Vagina (tissue), 2 donors: ENCODE data around the gene SLC16A1. TPM values are rescaled to one million over a fixed set of nuclear protein-coding genes. Genes with fewer than 3 reads are reported as not detected.

Experiments used
- DNase-seq, 2 donors: peaks; one replicate each; pipeline ENCODE4 v3.0.0-alpha.2; 2017; ENCODE audit errors: extremely low spot score in 2 of 2
- H3K27ac ChIP-seq: fragments of 200-600 bp; sonication (generic); one replicate; pipeline ENCODE4 v1.5.1; 2019
- H3K27me3 ChIP-seq: fragments of 200-600 bp; sonication (generic); one replicate; pipeline ENCODE4 v1.5.1; 2019
- H3K36me3 ChIP-seq, 2 donors: fragments of 200-600 bp; sonication (generic); one replicate each; pipeline ENCODE4 v1.5.1; 2017 to 2019
- H3K4me1 ChIP-seq: fragments of 200-600 bp; sonication (generic); one replicate; pipeline ENCODE4 v1.5.1; 2019
- H3K4me3 ChIP-seq, 2 donors: fragments of 200-600 bp; sonication (generic); 1 replicate in 1 of 2; 2 replicates in 1 of 2; pipeline ENCODE4 v1.5.1; 2016 to 2019
- H3K9me3 ChIP-seq: fragments of 200-600 bp; sonication (generic); one replicate; pipeline ENCODE4 v1.5.1; 2019
- CTCF ChIP-seq, 3 experiments: fragments of 450-650 bp in 2 of 3; fragments of 200-600 bp in 1 of 3; sonication (generic) in 1 of 3; IDR thresholded peaks; one replicate each; pipeline ENCODE4 v1.5.1; 2017 to 2019; ENCODE audit warnings: antibody characterized with exemption in 3 of 3, mild to moderate bottlenecking in 2 of 3, moderate library complexity in 2 of 3
- POLR2A ChIP-seq, 2 donors: fragments of 450-650 bp; IDR thresholded peaks; one replicate each; pipeline ENCODE4 v1.6.1; 2017; ENCODE audit warnings: antibody characterized with exemption in 2 of 2, mild to moderate bottlenecking in 2 of 2, moderate library complexity in 2 of 2
- POLR2AphosphoS5 ChIP-seq, 2 donors: sonication (generic); formaldehyde crosslinking; IDR thresholded peaks; one replicate each; pipeline ENCODE4 v1.9.0; 2017; ENCODE audit warnings: antibody characterized with exemption in 2 of 2, mild to moderate bottlenecking in 2 of 2, low read depth in 1 of 2; ENCODE audit not compliant: insufficient read depth in 1 of 2
- intact Hi-C: fragments of 100-400 bp; cut with DNase I; formaldehyde crosslinking; loops from one replicate; pipeline ENCODE4 v1.15.1; 2023
- total RNA-seq: library from RNA; depleted of rRNA; stranded (reverse); fragments of >200 nt; gene quantifications from one replicate; pipeline ENCODE4 v1.2.3, GENCODE V29; 2016

Gene SLC16A1
- total RNA-seq, 1 donor from 2014 or later: 12.8 TPM

DNA sequence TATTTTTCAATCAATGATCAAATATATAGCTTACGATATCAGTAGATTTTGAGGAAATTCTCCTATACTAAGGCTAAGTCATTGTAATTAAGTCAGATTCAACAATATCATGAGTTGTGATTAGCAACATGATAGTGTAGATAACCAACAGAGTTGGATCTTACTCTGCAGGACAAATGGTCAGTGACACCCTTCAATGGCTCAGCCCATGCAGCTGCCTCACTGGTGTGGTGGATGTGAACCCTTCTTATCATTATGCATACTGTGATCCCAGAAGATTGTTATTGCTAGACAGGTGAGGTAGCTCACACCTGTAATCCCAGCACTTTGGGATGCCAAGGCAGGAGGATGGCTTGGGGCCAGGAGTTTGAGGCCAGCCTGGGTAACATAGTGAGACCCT is 5.6 kb downstream of the SLC16A1 start:
- intact Hi-C loops: loop anchor here (10.0 kb wide), 1 partner anchor 66 kb away; no protein-coding TSS in a partner anchor
- peaks cover 18% of the 10 kb centered on the region for H3K4me1 ChIP-seq

GRCh38 chr1:112946683-112947082 is 9.3 kb downstream of the SLC16A1 start:
- Histone ChIP-seq H3K9me3 (no peaks in the 10 kb centered on the region), H3K27me3 (no peaks in the 10 kb centered on the region), H3K27ac (no peak overlapping the region), H3K4me3 (no peak overlapping the region), H3K36me3 (no peaks in the 10 kb centered on the region), H3K4me1 (no peaks in the 10 kb centered on the region)
- intact Hi-C loops: no loop called here
- TF ChIP-seq POLR2A (IDR thresholded peaks at IDR 0.05) (no peak), POLR2AphosphoS5 (IDR thresholded peaks at IDR 0.05; ENCODE audit: insufficient read depth in 1 of 2, low read depth in 1 of 2) (no peak), CTCF (IDR thresholded peaks at IDR 0.05) (no peak)
- no peak for DNase-seq

More for the DNA sequence above, 5.6 kb downstream of the SLC16A1 start:
- no peaks in the 10 kb centered on the region for H3K27me3 ChIP-seq
- DNase-seq: no peak
- no peaks in the 10 kb centered on the region for H3K9me3 ChIP-seq
- TF ChIP-seq CTCF (IDR thresholded peaks at IDR 0.05): no peak
- no peak for TF ChIP-seq POLR2AphosphoS5 (IDR thresholded peaks at IDR 0.05; ENCODE audit: insufficient read depth in 1 of 2, low read depth in 1 of 2)
- TF ChIP-seq POLR2A (IDR thresholded peaks at IDR 0.05): no peak
- no peak overlapping the region for H3K4me3 ChIP-seq
- H3K27ac ChIP-seq: no peak overlapping the region
- no peaks in the 10 kb centered on the region for H3K36me3 ChIP-seq

DNA sequence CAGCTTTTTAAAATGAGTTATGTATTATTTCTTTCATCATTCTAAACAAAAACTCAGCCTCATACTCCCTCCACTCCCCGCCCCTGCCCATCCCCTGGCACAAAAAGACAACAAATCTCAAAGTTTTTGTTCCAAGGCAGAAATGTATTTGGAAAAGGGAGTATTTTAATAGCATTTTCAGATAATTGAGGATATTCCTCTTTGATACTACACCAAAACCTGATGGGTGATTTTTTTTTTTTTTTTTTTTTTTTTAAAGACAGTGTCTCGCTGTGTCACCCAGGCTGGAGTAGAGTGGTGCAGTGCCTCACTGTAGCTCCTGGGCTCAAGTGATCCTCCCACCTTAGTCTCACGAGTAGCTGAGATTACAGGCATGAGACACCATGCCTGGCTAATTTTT is 16.2 kb downstream of the SLC16A1 start:
- TF ChIP-seq CTCF (IDR thresholded peaks at IDR 0.05) (no peak), POLR2A (IDR thresholded peaks at IDR 0.05) (no peak), POLR2AphosphoS5 (IDR thresholded peaks at IDR 0.05; ENCODE audit: insufficient read depth in 1 of 2, low read depth in 1 of 2) (no peak)

DNA sequence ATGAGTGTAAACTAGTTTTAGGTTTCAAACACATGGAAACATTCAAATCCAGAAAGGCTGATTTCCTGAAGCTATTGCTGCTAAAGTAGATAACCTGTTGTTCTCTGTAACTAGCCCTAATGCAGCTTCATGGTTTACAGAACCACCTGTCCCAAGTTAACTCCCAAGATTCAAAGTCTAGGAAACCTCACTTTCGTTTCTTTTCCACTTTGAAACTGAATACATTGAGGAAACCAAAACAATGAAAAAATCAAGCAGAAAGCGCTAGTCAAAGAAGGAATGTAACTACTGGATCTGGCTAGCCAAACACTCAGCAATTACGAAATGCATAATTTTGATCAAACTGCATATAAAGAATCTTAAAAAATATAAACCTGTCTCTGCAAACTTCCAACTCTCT is 17.8 kb downstream of the SLC16A1 start:
- peaks cover 13% of the 10 kb centered on the region for H3K4me1 ChIP-seq
- H3K27ac ChIP-seq: no peak overlapping the region

More for the DNA sequence above, 16.2 kb downstream of the SLC16A1 start:
- no peaks in the 10 kb centered on the region for H3K36me3 ChIP-seq
- peaks cover 13% of the 10 kb centered on the region for H3K4me1 ChIP-seq
- DNase-seq: no peak
- intact Hi-C loops: no loop called here
- H3K27ac ChIP-seq: no peak overlapping the region
- no peak overlapping the region for H3K4me3 ChIP-seq
- no peaks in the 10 kb centered on the region for H3K9me3 ChIP-seq
- H3K27me3 ChIP-seq: no peaks in the 10 kb centered on the region

More for the DNA sequence above, 17.8 kb downstream of the SLC16A1 start:
- Histone ChIP-seq H3K4me3 (no peak overlapping the region), H3K36me3 (no peaks in the 10 kb centered on the region), H3K27me3 (no peaks in the 10 kb centered on the region), H3K9me3 (no peaks in the 10 kb centered on the region)
- intact Hi-C loops: no loop called here
- no peak for DNase-seq
- TF ChIP-seq CTCF (IDR thresholded peaks at IDR 0.05) (no peak), POLR2A (IDR thresholded peaks at IDR 0.05) (no peak), POLR2AphosphoS5 (IDR thresholded peaks at IDR 0.05; ENCODE audit: insufficient read depth in 1 of 2, low read depth in 1 of 2) (no peak)
